IPS-18c (cell line): ENCODE results near the gene CNTNAP2.

Experiments used
- H3K4me3 ChIP-seq: 2 replicates; pipeline ENCODE4 v1.7.0; 2013; ENCODE audit warnings: low read depth, mild to moderate bottlenecking, low read length, moderate library complexity; ENCODE audit not compliant: insufficient read depth
- H3K9me3 ChIP-seq: one replicate; pipeline ENCODE4 v1.6.1; 2013; ENCODE audit warnings: mild to moderate bottlenecking, low read length, moderate library complexity; ENCODE audit not compliant: control insufficient read depth, insufficient read depth

The CNTNAP2 gene

GRCh38 chr7:146366938-146367337 is 250.3 kb downstream of the CNTNAP2 start:
- no peaks in the 10 kb centered on the region for H3K9me3 ChIP-seq
- H3K4me3 ChIP-seq: no peak overlapping the region

DNA sequence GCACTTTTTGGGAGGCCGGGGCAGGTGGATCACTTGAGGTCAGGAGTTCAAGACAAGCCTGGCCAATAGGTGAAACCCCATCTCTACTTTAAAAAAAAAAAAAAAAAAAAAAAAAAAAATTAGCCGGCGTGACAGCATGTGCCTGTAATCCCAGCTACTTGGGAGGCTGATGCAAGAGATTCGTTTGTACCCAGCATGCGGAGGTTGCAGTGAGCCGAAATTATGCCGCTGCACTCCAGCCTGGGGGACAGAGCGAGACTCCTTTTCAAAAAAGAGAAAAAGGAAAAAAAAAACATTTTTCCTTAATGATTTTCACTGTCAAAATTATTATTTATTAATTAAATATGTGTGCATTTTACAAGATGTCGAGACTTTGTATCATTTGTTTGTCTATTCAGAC is 253.6 kb downstream of the CNTNAP2 start:
- Histone ChIP-seq H3K9me3 (no peaks in the 10 kb centered on the region), H3K4me3 (no peak overlapping the region)

DNA sequence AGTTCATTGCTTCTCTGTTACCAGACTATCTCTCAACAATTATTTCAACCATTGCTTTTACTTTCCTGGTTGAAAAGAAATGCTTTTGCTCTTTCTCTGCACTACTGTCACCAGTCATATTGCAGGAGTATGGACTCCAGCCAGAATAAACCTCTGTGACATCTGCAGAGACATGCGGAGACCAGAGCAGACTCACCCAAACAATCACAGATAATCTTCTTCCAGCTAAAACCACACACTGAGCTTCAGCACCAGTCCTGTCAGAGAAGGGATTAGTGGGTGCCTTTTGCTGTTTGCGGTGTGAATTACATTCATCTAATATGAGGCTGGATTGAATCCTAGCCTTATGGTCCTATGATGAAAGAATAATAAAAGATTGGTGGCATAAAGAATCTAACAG is 258.6 kb downstream of the CNTNAP2 start:
- no peak overlapping the region for H3K4me3 ChIP-seq

DNA sequence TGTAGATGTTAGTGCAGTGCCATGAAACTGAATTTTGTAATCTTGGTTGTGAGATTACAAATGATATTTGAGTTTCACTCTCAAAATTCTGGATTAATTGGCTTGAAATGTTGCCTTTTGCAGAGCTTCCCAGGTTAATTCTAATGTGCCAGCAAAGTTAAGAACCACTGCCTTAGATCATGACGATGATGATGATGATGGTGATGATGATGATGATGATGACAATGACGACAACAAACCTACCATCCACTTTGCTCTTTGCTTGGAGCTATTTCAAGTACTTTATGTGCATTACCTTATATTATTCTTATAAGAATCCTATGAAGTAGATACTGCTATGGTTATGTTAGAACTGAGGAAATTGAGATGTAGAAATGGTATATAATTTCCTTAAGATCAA is 261.6 kb downstream of the CNTNAP2 start:
- Histone ChIP-seq H3K9me3 (no peaks in the 10 kb centered on the region), H3K4me3 (no peak overlapping the region)

More for the DNA sequence above, 258.6 kb downstream of the CNTNAP2 start:
- H3K9me3 ChIP-seq: no peaks in the 10 kb centered on the region

- Histone ChIP-seq H3K9me3 (no peaks in the 10 kb centered on the region), H3K4me3 (no peak overlapping the region)
Measured at GRCh38 chr7:146387140-146387539, 270.5 kb downstream of the CNTNAP2 start.

DNA sequence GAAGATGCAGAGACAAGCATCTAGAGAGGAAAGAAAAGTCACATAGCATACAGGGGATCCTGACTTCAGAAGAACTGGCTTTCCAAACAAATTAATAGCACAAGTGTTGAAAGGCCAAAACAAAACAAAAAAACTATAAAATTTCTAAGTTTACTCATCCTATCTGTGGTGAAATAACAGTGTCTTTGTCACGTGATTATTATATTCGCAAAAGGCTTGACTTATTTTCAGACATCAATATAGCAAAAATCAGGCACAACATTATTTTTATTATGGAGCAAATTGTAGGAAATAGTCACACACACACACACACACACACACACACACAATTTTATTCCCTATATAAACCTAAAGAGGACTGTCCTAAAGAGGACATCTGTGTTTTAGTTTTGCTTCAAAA is 272.3 kb downstream of the CNTNAP2 start:
- H3K4me3 ChIP-seq: no peak overlapping the region
- no peaks in the 10 kb centered on the region for H3K9me3 ChIP-seq

DNA sequence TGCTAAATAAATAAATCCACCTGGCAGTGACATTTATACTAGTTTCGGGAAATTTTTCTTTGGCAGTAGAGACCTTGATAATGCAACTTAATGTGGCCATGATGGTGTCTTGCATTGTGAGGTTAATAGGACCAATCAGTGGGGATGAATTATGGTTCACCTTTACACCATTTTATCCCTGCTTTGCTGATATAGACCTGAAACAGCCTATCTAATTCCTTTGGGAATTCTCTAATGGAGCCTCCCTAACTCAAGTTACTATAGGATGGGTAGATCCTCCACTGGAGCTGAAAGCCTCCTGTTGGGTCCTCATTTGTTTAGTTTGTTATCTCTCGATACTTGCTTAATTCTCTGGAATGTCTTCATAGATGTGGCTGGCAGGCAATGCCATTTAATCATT is 276.7 kb downstream of the CNTNAP2 start:
- Histone ChIP-seq H3K4me3 (no peak overlapping the region), H3K9me3 (no peaks in the 10 kb centered on the region)

DNA sequence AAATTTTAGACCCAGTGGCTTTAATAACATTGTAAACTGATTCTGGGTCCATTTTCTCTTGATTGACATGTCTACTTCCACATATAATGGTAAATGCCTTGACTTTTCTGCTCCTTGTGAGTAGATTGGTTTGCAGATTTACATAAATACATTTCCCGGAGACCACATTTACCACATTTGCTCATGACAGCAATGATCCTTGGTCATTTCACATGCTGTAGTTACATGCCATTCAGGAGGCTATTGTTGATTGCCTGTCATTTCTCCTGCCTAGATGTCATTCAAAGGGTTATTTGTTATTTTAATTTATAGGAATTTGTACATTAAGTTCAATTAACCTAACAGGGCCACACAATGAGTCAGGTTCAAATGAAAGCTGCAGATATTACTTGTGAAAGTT is 280.5 kb downstream of the CNTNAP2 start:
- H3K9me3 ChIP-seq: no peaks in the 10 kb centered on the region
- H3K4me3 ChIP-seq: no peak overlapping the region

GRCh38 chr7:146401939-146402338 is 285.3 kb downstream of the CNTNAP2 start:
- no peaks in the 10 kb centered on the region for H3K9me3 ChIP-seq
- H3K4me3 ChIP-seq: no peak overlapping the region

GRCh38 chr7:146405737-146406136 is 289.1 kb downstream of the CNTNAP2 start:
- H3K4me3 ChIP-seq: no peak overlapping the region
- no peaks in the 10 kb centered on the region for H3K9me3 ChIP-seq

DNA sequence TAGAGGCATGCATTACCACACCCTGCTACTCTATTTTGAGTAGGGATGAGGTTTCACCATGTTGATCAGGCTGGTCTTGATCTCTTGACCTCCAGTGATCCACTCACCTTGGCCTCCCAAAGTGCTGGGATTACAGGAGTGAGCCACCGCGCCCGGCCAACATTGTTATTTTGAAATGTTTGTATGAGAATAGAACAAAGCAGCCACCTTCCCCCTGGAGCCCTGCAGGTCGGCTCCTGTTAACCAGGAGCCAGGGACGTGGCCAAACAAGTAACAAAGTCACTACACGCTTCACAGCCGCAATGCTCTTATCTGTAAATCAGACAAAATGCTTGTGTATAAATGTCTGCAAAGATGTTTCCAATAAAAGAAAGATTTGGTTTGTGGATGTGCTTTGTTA is 295.4 kb downstream of the CNTNAP2 start:
- H3K4me3 ChIP-seq: no peak overlapping the region
- H3K9me3 ChIP-seq: no peaks in the 10 kb centered on the region

DNA sequence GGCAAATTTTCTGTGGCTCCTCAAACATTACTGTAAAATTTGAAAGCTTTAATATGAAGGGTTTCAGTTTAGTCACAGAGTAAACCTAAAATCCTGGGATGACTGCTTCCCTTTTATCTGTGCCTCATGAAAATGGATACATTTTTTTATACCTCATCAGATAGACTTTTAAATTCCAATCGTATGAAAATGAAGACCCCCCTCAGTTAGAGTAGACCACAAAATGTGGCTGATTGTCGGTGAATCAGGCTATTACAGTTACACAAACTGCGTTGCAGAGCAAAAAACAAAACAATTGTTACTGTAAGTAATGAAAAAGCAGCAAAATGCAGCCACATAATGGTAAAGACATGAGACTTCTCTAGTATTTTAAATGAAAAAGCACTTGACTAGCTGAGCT is 296.2 kb downstream of the CNTNAP2 start:
- Histone ChIP-seq H3K9me3 (no peaks in the 10 kb centered on the region), H3K4me3 (no peak overlapping the region)

GRCh38 chr7:146414373-146414772 is 297.8 kb downstream of the CNTNAP2 start:
- no peaks in the 10 kb centered on the region for H3K9me3 ChIP-seq

GRCh38 chr7:146414937-146415336 is 298.3 kb downstream of the CNTNAP2 start:
- Histone ChIP-seq H3K4me3 (no peak overlapping the region), H3K9me3 (no peaks in the 10 kb centered on the region)

More at GRCh38 chr7:146414373-146414772, 297.8 kb downstream of the CNTNAP2 start:
- no peak overlapping the region for H3K4me3 ChIP-seq

DNA sequence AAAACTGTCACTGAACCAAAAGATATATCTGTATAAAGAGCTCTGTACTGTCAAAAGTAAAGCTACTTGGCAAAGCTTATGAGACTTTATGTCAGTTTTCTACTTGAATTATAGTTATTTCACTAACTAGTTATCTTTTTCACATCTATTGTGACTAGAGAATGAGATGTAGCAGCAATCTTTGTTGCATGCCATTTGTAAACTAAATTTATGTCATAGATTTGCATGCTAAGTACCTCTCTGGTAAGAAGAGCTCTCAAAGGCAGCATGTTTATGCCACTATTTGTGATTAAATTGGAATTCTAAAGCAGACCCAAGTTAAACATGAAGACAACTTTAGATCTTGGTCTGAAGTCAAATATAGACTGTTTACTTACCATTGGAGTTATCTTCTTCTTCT is 300.6 kb downstream of the CNTNAP2 start:
- H3K4me3 ChIP-seq: no peak overlapping the region
- no peaks in the 10 kb centered on the region for H3K9me3 ChIP-seq

DNA sequence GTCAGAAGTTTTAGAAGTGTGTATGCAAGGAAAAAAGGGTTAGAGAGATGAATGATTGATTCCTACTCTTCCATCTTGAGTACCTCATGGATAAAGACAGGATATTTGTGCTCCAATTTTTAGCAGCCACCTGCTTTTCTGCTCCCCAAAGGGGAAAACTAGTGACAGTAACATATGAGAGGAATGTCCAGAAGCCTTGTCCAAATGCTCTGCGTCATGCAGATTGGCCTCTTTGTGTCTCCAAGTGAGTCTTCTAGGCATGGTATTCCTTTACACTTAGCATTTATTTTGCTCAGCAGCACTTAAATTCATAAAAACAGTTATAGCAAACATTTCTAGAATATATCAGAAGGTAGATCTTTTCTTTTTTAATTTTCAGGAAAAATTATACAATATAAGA is 306.8 kb downstream of the CNTNAP2 start:
- Histone ChIP-seq H3K9me3 (no peaks in the 10 kb centered on the region), H3K4me3 (no peak overlapping the region)

DNA sequence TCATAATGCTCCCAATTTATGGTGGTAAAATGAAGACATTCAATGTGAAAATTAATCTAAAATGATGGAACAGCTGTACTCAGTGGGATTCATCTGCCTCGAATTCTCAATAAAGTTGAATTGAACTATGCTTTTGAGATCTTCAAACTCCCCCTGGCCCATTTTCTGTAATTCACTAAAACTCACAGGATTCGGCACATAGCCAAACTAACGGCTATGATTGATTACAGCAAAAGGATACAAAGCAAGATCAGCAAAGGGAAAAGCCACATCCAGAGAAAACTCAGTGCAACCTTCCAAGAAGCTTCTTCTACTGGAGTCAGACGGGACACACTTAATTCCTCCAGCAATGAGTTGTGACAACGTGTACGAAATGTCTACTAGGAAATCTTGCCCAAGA is 307.5 kb downstream of the CNTNAP2 start:
- no peaks in the 10 kb centered on the region for H3K9me3 ChIP-seq

GRCh38 chr7:146433501-146433900 is 316.9 kb downstream of the CNTNAP2 start:
- H3K9me3 ChIP-seq: no peaks in the 10 kb centered on the region
- H3K4me3 ChIP-seq: no peak overlapping the region

More for the DNA sequence above, 307.5 kb downstream of the CNTNAP2 start:
- no peak overlapping the region for H3K4me3 ChIP-seq

DNA sequence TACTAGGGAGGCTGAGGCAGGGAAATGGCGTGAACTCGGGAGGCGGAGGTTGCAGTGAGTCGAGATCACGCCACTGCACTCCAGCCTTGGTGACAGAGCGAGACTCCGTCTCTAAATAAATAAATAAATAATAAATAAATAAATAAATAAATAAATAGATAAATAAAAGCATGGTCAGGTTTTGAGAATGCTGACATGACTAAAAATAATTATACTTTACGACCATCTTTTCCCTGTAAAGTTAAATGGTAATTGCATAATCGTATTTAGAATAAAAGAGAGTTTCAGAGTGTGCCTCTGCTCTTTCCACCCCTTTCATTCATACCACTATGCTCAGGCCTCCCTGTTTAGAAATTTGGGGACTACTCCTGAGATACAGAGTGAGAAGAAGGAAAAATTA is 326.5 kb downstream of the CNTNAP2 start:
- no peaks in the 10 kb centered on the region for H3K9me3 ChIP-seq

DNA sequence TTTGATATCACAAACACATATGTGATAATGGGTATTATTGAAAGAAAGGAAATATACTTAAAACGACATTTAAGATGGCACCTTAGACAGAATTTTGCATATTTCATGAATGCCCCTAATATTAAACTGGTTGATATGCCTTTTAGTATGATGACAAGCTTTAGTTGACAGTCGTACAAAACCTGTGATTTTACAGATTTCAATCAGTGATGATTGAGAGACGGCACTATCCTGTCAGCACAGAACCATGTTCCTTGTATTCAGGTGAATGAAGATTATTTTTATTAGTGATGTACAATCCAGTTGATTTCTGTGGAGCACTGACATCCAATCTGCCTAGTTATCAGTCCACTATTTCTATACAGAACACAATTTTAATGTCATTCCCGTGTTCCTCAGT is 333.0 kb downstream of the CNTNAP2 start:
- no peaks in the 10 kb centered on the region for H3K9me3 ChIP-seq
- H3K4me3 ChIP-seq: no peak overlapping the region

More for the DNA sequence above, 326.5 kb downstream of the CNTNAP2 start:
- no peak overlapping the region for H3K4me3 ChIP-seq
